ENCODE measurements around the gene ACTMAP. TPM values are rescaled to one million over a fixed set of nuclear protein-coding genes. Genes with fewer than 3 reads are reported as not detected.

The ACTMAP gene
- total RNA-seq, 1 donor from 2014 or later: 3.3 TPM

GRCh38 chr19:40695881-40696280 is 54.4 kb downstream of the ACTMAP start:
- H3K4me3 ChIP-seq (ENCODE audit: low read depth, low read length): no peak overlapping the region
- no peak for TF ChIP-seq CTCF (conservative IDR thresholded peaks at IDR 0.05; ENCODE audit: low read depth, low read length)
- no peak for DNase-seq (ENCODE audit: low read depth)

- DNase-seq (ENCODE audit: low read depth): no peak
- no peak overlapping the region for H3K4me3 ChIP-seq (ENCODE audit: low read depth, low read length)
- TF ChIP-seq CTCF (conservative IDR thresholded peaks at IDR 0.05; ENCODE audit: low read depth, low read length): no peak
Measured at GRCh38 chr19:40693896-40694295, 56.4 kb downstream of the ACTMAP start.

GRCh38 chr19:40693150-40693788 is 57.0 kb downstream of the ACTMAP start:
- DNase-seq (ENCODE audit: low read depth): no peak
- no peak for TF ChIP-seq CTCF (conservative IDR thresholded peaks at IDR 0.05; ENCODE audit: low read depth, low read length)
- H3K4me3 ChIP-seq (ENCODE audit: low read depth, low read length): no peak overlapping the region

GRCh38 chr19:40692212-40692551 is 58.1 kb downstream of the ACTMAP start:
- no peak for DNase-seq (ENCODE audit: low read depth)
- H3K4me3 ChIP-seq (ENCODE audit: low read depth, low read length): no peak overlapping the region
- no peak for TF ChIP-seq CTCF (conservative IDR thresholded peaks at IDR 0.05; ENCODE audit: low read depth, low read length)

- no peak overlapping the region for H3K4me3 ChIP-seq (ENCODE audit: low read depth, low read length)
- no peak for DNase-seq (ENCODE audit: low read depth)
- TF ChIP-seq CTCF (conservative IDR thresholded peaks at IDR 0.05; ENCODE audit: low read depth, low read length): no peak
Measured at GRCh38 chr19:40691421-40692211, 58.7 kb downstream of the ACTMAP start.

Other genes starting within 250 kb of the ACTMAP start
- gene SHKBP1, start 173.6 kb downstream of the ACTMAP start, total RNA-seq: 108 and 113 TPM in 2 replicates
- 24.4 and 149 TPM in 2 replicates for gene LTBP4, start 149.1 kb downstream of the ACTMAP start, total RNA-seq
- 13.3 and 32.0 TPM in 2 replicates for gene NUMBL, start 59.8 kb downstream of the ACTMAP start, total RNA-seq
- gene COQ8B, start 33.6 kb downstream of the ACTMAP start, total RNA-seq: 20.9 and 30.5 TPM in 2 replicates
- gene ITPKC, start 33.4 kb downstream of the ACTMAP start, total RNA-seq: 13.7 and 17.6 TPM in 2 replicates
- gene SNRPA, start 726 bp upstream of the ACTMAP start, total RNA-seq: 169 and 202 TPM in 2 replicates
- gene MIA, start 25.0 kb upstream of the ACTMAP start, total RNA-seq: 0.80 TPM in 1 of 2 replicates, not detected in the other
- gene RAB4B, start 27.8 kb upstream of the ACTMAP start, total RNA-seq: 20.6 and 23.6 TPM in 2 replicates
- 78.9 and 90.3 TPM in 2 replicates for gene EGLN2, start 48.7 kb upstream of the ACTMAP start, total RNA-seq
- not detected in 2 replicates for gene CYP2A6, start 100.0 kb upstream of the ACTMAP start, total RNA-seq
- not detected in 2 replicates for gene CYP2A7, start 131.8 kb upstream of the ACTMAP start, total RNA-seq
- gene CYP2B6, start 240.8 kb upstream of the ACTMAP start, total RNA-seq: 0.46 and 0.80 TPM in 2 replicates